Natural killer cell (primary cell): ENCODE results near the gene ZFAND3. TPM values are rescaled to one million over a fixed set of nuclear protein-coding genes. Genes with fewer than 3 reads are reported as not detected.

Experiments
- ATAC-seq, 3 donors: fragments of 150-1000 bp in 2 of 3; fragments of 200-7000 bp in 1 of 3; cut with Tn5 transposase; 1 replicate in 1 of 3; 2 replicates in 2 of 3; pipeline ENCODE4 v1.10.0; 2021; ENCODE audit warnings: mild to moderate bottlenecking in 2 of 3, moderate library complexity in 2 of 3
- DNase-seq, 2 donors: peaks; one replicate each; pipeline versions ENCODE4 v3.0.0 to v3.0.0-alpha.2; 2013 to 2021; ENCODE audit warnings: mixed read lengths in 1 of 2
- H3K27ac ChIP-seq: one replicate; pipeline ENCODE4 v1.5.1; 2013; ENCODE audit warnings: mild to moderate bottlenecking, low read length
- H3K27me3 ChIP-seq: one replicate; pipeline ENCODE4 v1.6.1; 2013; ENCODE audit warnings: low read length; ENCODE audit not compliant: control insufficient read depth, insufficient read depth
- H3K36me3 ChIP-seq: one replicate; pipeline ENCODE4 v1.6.1; 2013; ENCODE audit warnings: low read length; ENCODE audit not compliant: control insufficient read depth, insufficient read depth
- H3K4me1 ChIP-seq: one replicate; pipeline ENCODE4 v1.6.1; 2013; ENCODE audit warnings: low read length; ENCODE audit not compliant: control insufficient read depth, insufficient read depth
- H3K4me3 ChIP-seq: one replicate; pipeline ENCODE4 v1.5.1; 2013; ENCODE audit warnings: low read length
- H3K9me3 ChIP-seq: one replicate; pipeline ENCODE4 v1.6.1; 2013; ENCODE audit warnings: low read length; ENCODE audit not compliant: control insufficient read depth, insufficient read depth
- H3K27ac Mint-ChIP-seq, 2 donors: one replicate each; pipeline ENCODE4 v1.8.0; 2022; ENCODE audit warnings: mild to moderate bottlenecking in 2 of 2, mixed read lengths in 2 of 2, moderate library complexity in 1 of 2
- H3K27me3 Mint-ChIP-seq, 2 donors: one replicate each; pipeline ENCODE4 v1.8.0; 2022; ENCODE audit warnings: low read depth in 2 of 2, mixed read lengths in 2 of 2
- H3K36me3 Mint-ChIP-seq: one replicate; pipeline ENCODE4 v1.8.0; 2022; ENCODE audit warnings: mixed read lengths
- H3K4me1 Mint-ChIP-seq, 2 donors: one replicate each; pipeline ENCODE4 v1.8.0; 2022; ENCODE audit warnings: mixed read lengths in 2 of 2
- H3K4me3 Mint-ChIP-seq: one replicate; pipeline ENCODE4 v1.8.0; 2022; ENCODE audit warnings: mild to moderate bottlenecking, moderate library complexity, mixed read lengths
- H3K9me3 Mint-ChIP-seq, 2 donors: one replicate each; pipeline ENCODE4 v1.8.0; 2022; ENCODE audit warnings: mixed read lengths in 2 of 2
- WGBS: methylation state at CpG from one replicate; pipeline ENCODE4 v1.1.7; 2013; ENCODE audit warnings: missing lambda C conversion rate; ENCODE audit not compliant: insufficient coverage; 5-methylcytosine and 5-hydroxymethylcytosine counted together
- intact Hi-C: fragments of 100-400 bp; cut with micrococcal nuclease; formaldehyde crosslinking; loops from one replicate; pipeline ENCODE4 v1.14.2; 2022
- total RNA-seq, 4 donors: library from RNA; stranded (reverse); fragments of 120-200 nt in 1 of 4; gene quantifications; one replicate each; pipeline versions ENCODE4 v1.2.3 to v1.2.4, GENCODE V29; 2013 to 2022
- TF ChIP-seq, protein P1 (sequence below): fragments of 200-600 bp; IDR thresholded peaks from one replicate; pipeline ENCODE4 v1.8.0; 2022; ENCODE audit warnings: antibody characterized with exemption

Gene ZFAND3
- total RNA-seq, 3 donors from 2014 or later (not counting 1 experiment from before 2014, with no cell fraction given): 87.7 to 97.4 (median 90.1) TPM

DNA sequence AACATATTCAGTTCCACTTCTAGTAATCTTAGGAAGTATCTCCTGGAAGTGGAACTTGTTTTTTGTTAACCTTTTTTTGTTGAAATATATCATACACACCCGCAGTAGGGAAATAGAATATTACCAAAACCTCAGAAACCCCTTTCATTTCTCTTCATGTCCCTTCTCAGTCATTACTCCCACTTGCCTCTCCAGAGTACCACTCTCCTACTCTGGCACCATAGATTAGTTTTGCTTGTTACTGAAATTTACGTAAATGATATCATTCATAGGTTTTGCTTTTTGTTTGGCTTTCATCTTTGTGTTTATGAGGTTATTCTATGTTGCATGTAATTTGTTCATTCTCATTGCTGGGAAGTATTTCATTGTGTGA lies 52.8 kb downstream of the ZFAND3 start:
- DNase-seq (no peak), ATAC-seq (no peak)
- H3K27ac ChIP-seq: no peak overlapping the region
- peaks cover 16% of the 10 kb centered on the region for H3K4me1 ChIP-seq
- no peak overlapping the region for H3K4me3 ChIP-seq
- TF ChIP-seq, protein P1, sequence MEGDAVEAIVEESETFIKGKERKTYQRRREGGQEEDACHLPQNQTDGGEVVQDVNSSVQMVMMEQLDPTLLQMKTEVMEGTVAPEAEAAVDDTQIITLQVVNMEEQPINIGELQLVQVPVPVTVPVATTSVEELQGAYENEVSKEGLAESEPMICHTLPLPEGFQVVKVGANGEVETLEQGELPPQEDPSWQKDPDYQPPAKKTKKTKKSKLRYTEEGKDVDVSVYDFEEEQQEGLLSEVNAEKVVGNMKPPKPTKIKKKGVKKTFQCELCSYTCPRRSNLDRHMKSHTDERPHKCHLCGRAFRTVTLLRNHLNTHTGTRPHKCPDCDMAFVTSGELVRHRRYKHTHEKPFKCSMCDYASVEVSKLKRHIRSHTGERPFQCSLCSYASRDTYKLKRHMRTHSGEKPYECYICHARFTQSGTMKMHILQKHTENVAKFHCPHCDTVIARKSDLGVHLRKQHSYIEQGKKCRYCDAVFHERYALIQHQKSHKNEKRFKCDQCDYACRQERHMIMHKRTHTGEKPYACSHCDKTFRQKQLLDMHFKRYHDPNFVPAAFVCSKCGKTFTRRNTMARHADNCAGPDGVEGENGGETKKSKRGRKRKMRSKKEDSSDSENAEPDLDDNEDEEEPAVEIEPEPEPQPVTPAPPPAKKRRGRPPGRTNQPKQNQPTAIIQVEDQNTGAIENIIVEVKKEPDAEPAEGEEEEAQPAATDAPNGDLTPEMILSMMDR: no peak
- H3K9me3 Mint-ChIP-seq: peaks cover 0 to 3% of the 10 kb centered on the region in 2 donors
- H3K27me3 ChIP-seq: no peaks in the 10 kb centered on the region
- peak overlapping the region in 1 of 2 donors; percentile 35 for H3K27ac Mint-ChIP-seq
- intact Hi-C loops: no loop called here
- peaks cover 2% of the 10 kb centered on the region for H3K36me3 ChIP-seq
- H3K4me3 Mint-ChIP-seq: no peak overlapping the region
- H3K9me3 ChIP-seq: peaks cover 3% of the 10 kb centered on the region
- whole genome bisulfite sequencing: 100% methylated on average over 1 of the region's 2 CpGs
- H3K36me3 Mint-ChIP-seq: no peaks in the 10 kb centered on the region
- H3K4me1 Mint-ChIP-seq: peaks cover 65 to 74% of the 10 kb centered on the region in 2 donors
- H3K27me3 Mint-ChIP-seq: no peaks in the 10 kb centered on the region

DNA sequence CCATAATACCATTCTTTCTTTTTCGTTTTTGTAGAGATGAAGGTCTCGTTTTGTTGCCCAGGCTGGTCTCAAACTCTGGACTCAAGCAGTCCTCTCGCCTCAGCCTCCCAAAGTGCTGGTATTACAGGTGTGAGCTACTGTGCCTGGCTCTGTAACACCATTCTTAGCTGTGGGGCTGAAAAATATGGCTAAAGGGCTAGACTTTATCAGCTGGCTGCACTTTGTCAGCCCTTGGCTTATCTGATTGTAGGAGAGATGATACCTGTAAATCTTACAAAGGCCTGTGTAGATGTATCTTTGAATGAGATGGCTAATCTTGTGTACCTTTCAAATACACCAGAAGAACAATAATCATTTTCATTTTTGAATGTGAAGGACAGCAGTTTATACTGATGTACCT lies 55.2 kb downstream of the ZFAND3 start:
- ATAC-seq (no peak), DNase-seq (no peak)
- Mint-ChIP-seq H3K27ac (no peak overlapping the region), H3K27me3 (no peaks in the 10 kb centered on the region), H3K9me3 (peaks cover 0 to 3% of the 10 kb centered on the region in 2 donors), H3K36me3 (no peaks in the 10 kb centered on the region), H3K4me3 (no peak overlapping the region), H3K4me1 (peaks cover 69 to 77% of the 10 kb centered on the region in 2 donors)
- H3K9me3 ChIP-seq: peaks cover 3% of the 10 kb centered on the region
- H3K4me3 ChIP-seq: no peak overlapping the region
- H3K36me3 ChIP-seq: peaks cover 2% of the 10 kb centered on the region
- no peak overlapping the region for H3K27ac ChIP-seq
- intact Hi-C loops: no loop called here
- H3K4me1 ChIP-seq: peaks cover 11% of the 10 kb centered on the region
- TF ChIP-seq, protein P1: no peak
- no peaks in the 10 kb centered on the region for H3K27me3 ChIP-seq
- 95% methylated on average over 2 of the region's 3 CpGs for WGBS

DNA sequence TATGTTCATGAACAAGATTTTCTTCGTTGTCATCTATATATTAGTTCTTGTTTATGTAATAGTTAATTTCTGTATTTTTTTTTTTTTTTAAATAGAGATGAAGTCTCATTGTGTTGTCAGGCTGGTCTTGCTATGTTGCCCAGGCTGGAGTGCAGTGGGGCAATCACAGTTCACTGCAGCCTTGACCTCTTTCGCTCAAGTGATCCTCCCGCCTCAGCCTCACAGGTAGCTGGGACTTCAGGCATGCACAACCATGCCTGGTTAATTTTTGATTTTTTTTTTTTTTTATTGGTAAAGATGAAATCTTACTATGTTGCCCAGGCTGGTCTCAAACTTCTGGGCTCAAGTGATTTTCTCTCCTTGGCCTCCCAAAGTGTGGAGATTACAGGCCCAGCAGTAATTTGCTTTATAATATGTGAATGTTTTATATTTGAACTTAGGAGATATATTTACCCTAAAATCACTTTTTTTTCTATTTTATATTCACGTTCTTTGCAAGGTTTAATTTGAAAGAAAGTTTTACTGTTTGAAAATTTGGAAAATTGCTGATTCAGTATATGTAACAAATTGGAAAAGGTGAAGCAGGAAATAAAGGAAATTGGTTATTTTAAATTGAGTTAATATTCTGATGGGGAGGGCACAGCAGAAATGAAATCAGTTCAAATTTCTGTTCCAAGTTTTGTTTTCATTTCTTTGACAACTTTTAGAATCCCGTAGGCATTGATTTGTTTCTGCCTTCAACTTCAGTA lies 56.2 kb downstream of the ZFAND3 start:
- intact Hi-C loops: no loop called here
- peak overlapping the region; percentile 9 for H3K4me3 Mint-ChIP-seq

More for the DNA sequence above, 56.2 kb downstream of the ZFAND3 start:
- Histone ChIP-seq H3K27me3 (no peaks in the 10 kb centered on the region), H3K4me3 (no peak overlapping the region), H3K27ac (no peak overlapping the region), H3K4me1 (peaks cover 11% of the 10 kb centered on the region), H3K9me3 (peaks cover 3% of the 10 kb centered on the region), H3K36me3 (peaks cover 2% of the 10 kb centered on the region)
- DNase-seq (no peak), ATAC-seq (no peak)
- WGBS: 95% methylated on average over 3 of the region's 5 CpGs
- Mint-ChIP-seq H3K4me1 (peaks cover 73 to 82% of the 10 kb centered on the region in 2 donors), H3K9me3 (peaks cover 0 to 3% of the 10 kb centered on the region in 2 donors), H3K27me3 (no peaks in the 10 kb centered on the region), H3K36me3 (no peaks in the 10 kb centered on the region), H3K27ac (peak overlapping the region; percentile 39 to 44)
- TF ChIP-seq, protein P1: no peak
